T-cell (primary cell): ENCODE data around the gene NSUN5. TPM values are rescaled to one million over a fixed set of nuclear protein-coding genes. Genes with fewer than 3 reads are reported as not detected.
"Not testable (repeated sequence)": the region's sequence is repeated elsewhere in the genome, so short reads cannot be mapped to it uniquely, and the experiment has no call there.

Experiments
- ATAC-seq, 4 experiments: fragments of 200-7000 bp in 3 of 4; fragments of 150-1000 bp in 1 of 4; cut with Tn5 transposase; replicated peaks in 1 of 4; 1 replicate in 3 of 4; 2 replicates in 1 of 4; pipeline ENCODE4 v1.10.0; 2021; ENCODE audit warnings: moderate library complexity in 3 of 4, mild to moderate bottlenecking in 2 of 4, moderate number of reproducible peaks in 1 of 4
- CTCF ChIA-PET, 2 donors: fragments of 300-600 bp; sonication (Branson Sonifier 250); formaldehyde crosslinking; loops; one replicate each; lab custom pipeline; 2022; ENCODE audit warnings: antibody characterized with exemption in 2 of 2; lab: Charles Lee
- POLR2A ChIA-PET, 2 donors: fragments of 300-600 bp; sonication (Branson Sonifier 250); formaldehyde crosslinking; loops; one replicate each; lab custom pipeline; 2022; ENCODE audit warnings: antibody characterized with exemption in 2 of 2; lab: Charles Lee
- DNase-seq, 35 experiments: peaks; one replicate each; pipeline versions ENCODE4 v3.0.0 to v3.0.0-alpha.2; 2013 to 2023
- H3K27ac ChIP-seq: one replicate; pipeline ENCODE4 v1.5.1; 2013; ENCODE audit warnings: low read length
- H3K27me3 ChIP-seq, 2 experiments: replicated peaks in 1 of 2; 1 replicate in 1 of 2; 2 replicates in 1 of 2; pipeline versions ENCODE4 v1.6.1 to v1.7.0; 2013; ENCODE audit warnings: low read length in 1 of 2, mixed read lengths in 1 of 2; ENCODE audit not compliant: control insufficient read depth in 2 of 2, insufficient read depth in 2 of 2; ENCODE audit errors: extremely low read depth in 1 of 2
- H3K36me3 ChIP-seq, 2 donors: 1 replicate in 1 of 2; 2 replicates in 1 of 2; pipeline versions ENCODE4 v1.6.1 to v1.7.0; 2013; ENCODE audit warnings: low read length in 1 of 2; ENCODE audit not compliant: control insufficient read depth in 2 of 2, insufficient read depth in 1 of 2; ENCODE audit errors: extremely low read depth in 1 of 2
- H3K4me1 ChIP-seq, 2 experiments: 1 replicate in 1 of 2; 2 replicates in 1 of 2; pipeline versions ENCODE4 v1.6.1 to v1.7.0; 2013; ENCODE audit warnings: low read length in 2 of 2, mixed read lengths in 1 of 2; ENCODE audit not compliant: insufficient read depth in 2 of 2, control insufficient read depth in 1 of 2; ENCODE audit errors: extremely low read depth in 1 of 2
- H3K4me3 ChIP-seq, 2 donors: 1 replicate in 1 of 2; 2 replicates in 1 of 2; pipeline versions ENCODE4 v1.5.1 to v1.7.0; 2013; ENCODE audit warnings: mild to moderate bottlenecking in 2 of 2, low read length in 1 of 2, moderate library complexity in 1 of 2; ENCODE audit not compliant: control insufficient read depth in 1 of 2; ENCODE audit errors: extremely low read depth in 1 of 2
- H3K9me3 ChIP-seq: 2 replicates; pipeline ENCODE4 v1.7.0; 2013
- H3K27ac Mint-ChIP-seq, 2 donors: one replicate each; pipeline ENCODE4 v1.8.0; 2020 to 2021; ENCODE audit warnings: mild to moderate bottlenecking in 2 of 2, mixed read lengths in 2 of 2
- H3K27me3 Mint-ChIP-seq, 2 donors: one replicate each; pipeline ENCODE4 v1.8.0; 2021 to 2022; ENCODE audit warnings: mixed read lengths in 2 of 2
- H3K36me3 Mint-ChIP-seq: one replicate; pipeline ENCODE4 v1.8.0; 2021; ENCODE audit warnings: mixed read lengths
- H3K4me1 Mint-ChIP-seq, 3 donors: one replicate each; pipeline ENCODE4 v1.8.0; 2020 to 2022; ENCODE audit warnings: mixed read lengths in 3 of 3, mild to moderate bottlenecking in 1 of 3
- H3K4me3 Mint-ChIP-seq, 3 donors: one replicate each; pipeline ENCODE4 v1.8.0; 2020 to 2022; ENCODE audit warnings: mild to moderate bottlenecking in 3 of 3, mixed read lengths in 3 of 3, moderate library complexity in 3 of 3
- H3K9me3 Mint-ChIP-seq, 3 donors: one replicate each; pipeline ENCODE4 v1.8.0; 2020 to 2022; ENCODE audit warnings: mixed read lengths in 3 of 3
- WGBS: methylation state at CpG from one replicate; pipeline ENCODE4 v1.1.5; 2013; ENCODE audit warnings: missing lambda C conversion rate; ENCODE audit not compliant: insufficient coverage; 5-methylcytosine and 5-hydroxymethylcytosine counted together
- total RNA-seq, 35 experiments: library from RNA in 6 of 35; stranded (reverse) in 6 of 35; fragments of 120-200 nt in 1 of 35; gene quantifications; one replicate each; pipeline versions ENCODE4 v1.2.1 to v1.2.4 and lab custom pipeline; 2013 to 2026

Gene NSUN5
- total RNA-seq, 5 donors from 2014 or later (not counting 1 experiment from before 2014, with no cell fraction given), result 33.1 to 68.3 (median 63.8) TPM

- H3K4me3 Mint-ChIP-seq, result no peak overlapping the region
- Histone ChIP-seq H3K27me3 (peaks cover 0 to 5% of the 10 kb centered on the region in 2 experiments), H3K36me3 (no peaks in the 10 kb centered on the region), H3K27ac (no peak overlapping the region), H3K4me1 (no peaks in the 10 kb centered on the region), H3K9me3 (no peaks in the 10 kb centered on the region), H3K4me3 (no peak overlapping the region)
- no peaks in the 10 kb centered on the region for H3K36me3 Mint-ChIP-seq
- ChIA-PET POLR2A (no interaction called here), CTCF (no interaction called here)
- H3K9me3 Mint-ChIP-seq, result no peaks in the 10 kb centered on the region
- peaks cover 0 to 3% of the 10 kb centered on the region in 2 donors for H3K27me3 Mint-ChIP-seq
- no peaks in the 10 kb centered on the region for H3K4me1 Mint-ChIP-seq
- no peak overlapping the region for H3K27ac Mint-ChIP-seq
- ATAC-seq (no peak), DNase-seq (no peak)
- WGBS, result 77% methylated on average over 9 of the region's 11 CpGs
Observed at GRCh38 chr7:73329861-73330581, 21.4 kb upstream of the NSUN5 start.

GRCh38 chr7:73328696-73329095 is 20.1 kb upstream of the NSUN5 start:
- Histone ChIP-seq H3K4me3 (no peak overlapping the region), H3K27ac (no peak overlapping the region), H3K27me3 (peaks cover 0 to 5% of the 10 kb centered on the region in 2 experiments), H3K4me1 (peaks cover 0 to 10% of the 10 kb centered on the region in 2 experiments), H3K9me3 (no peaks in the 10 kb centered on the region), H3K36me3 (no peaks in the 10 kb centered on the region)
- Mint-ChIP-seq H3K9me3 (no peaks in the 10 kb centered on the region), H3K27me3 (peaks cover 0 to 3% of the 10 kb centered on the region in 2 donors), H3K36me3 (no peaks in the 10 kb centered on the region), H3K4me1 (peaks cover 7 to 8% (median 7%) of the 10 kb centered on the region in 3 donors), H3K27ac (no peak overlapping the region), H3K4me3 (no peak overlapping the region)
- ChIA-PET POLR2A (no interaction called here), CTCF (interaction anchor here in 1 of 2 donors (0.5 kb wide), 1 partner anchor 1182 kb away, joined by 3 read pairs; no protein-coding TSS in a partner anchor)
- ATAC-seq, result no peak
- 86% methylated on average over 1 of the region's 10 CpGs for WGBS
- no peak for DNase-seq

DNA sequence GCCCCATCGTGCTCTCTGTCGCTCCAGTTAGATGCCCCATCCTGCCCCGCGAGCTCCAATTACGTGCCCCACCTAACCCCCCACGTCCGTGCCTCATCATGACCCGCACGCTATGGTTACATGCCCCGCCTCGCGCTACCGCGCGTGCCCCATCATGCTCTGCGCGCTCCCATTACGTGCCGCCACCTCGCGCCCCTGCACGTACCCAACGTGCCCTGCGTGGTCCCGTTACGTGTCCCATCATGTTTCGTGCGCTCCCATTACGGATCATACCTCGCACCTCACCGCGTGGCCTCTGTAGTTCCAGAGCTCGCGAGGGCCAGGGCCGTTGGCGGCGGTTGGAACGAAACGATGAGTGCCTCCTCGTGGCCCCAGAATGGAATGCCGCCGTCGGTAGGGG is 19.3 kb upstream of the NSUN5 start, which contains the start of the genes FKBP6 and TRIM50:
TSS of gene FKBP6 (plus strand) at position 240 of the 400 bp plus-strand sequence. CDS start 268 bp downstream, outside the sequence.
TSS of gene TRIM50 (minus strand) at position 161 of the 400 bp plus-strand sequence. CDS start 3,295 bp downstream, outside the sequence.
- H3K27me3 Mint-ChIP-seq, H3K27me3 ChIP-seq, H3K9me3 Mint-ChIP-seq, H3K27ac ChIP-seq, H3K9me3 ChIP-seq, H3K36me3 Mint-ChIP-seq, H3K4me3 Mint-ChIP-seq, ATAC-seq, H3K4me3 ChIP-seq, CTCF ChIA-PET, DNase-seq, H3K27ac Mint-ChIP-seq, H3K36me3 ChIP-seq, POLR2A ChIA-PET: not testable (repeated sequence)
- peaks cover 11 to 14% (median 11%) of the 10 kb centered on the region in 3 donors for H3K4me1 Mint-ChIP-seq
- H3K4me1 ChIP-seq, result peaks cover 0 to 13% of the 10 kb centered on the region in 2 experiments
- WGBS, result 97% methylated on average over 24 of the region's 43 CpGs

DNA sequence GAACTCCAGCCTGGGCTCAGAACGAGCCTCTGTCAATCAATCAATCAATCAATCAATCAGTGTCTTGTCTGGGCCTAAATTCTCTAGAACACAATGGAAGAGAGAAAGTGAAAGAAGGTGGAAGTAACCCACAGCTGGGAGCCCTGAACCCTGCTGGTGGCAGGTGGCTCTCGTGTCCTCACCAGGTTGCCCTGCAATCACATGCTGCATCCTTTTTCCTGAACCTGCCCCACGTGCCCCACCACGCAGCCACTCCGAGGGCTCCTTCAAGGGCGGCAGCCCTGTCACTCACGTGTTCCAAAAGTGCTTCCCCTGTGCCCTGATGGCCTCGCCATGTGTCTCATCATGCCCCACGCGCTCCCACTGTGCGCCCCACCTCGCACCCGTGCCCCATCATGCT is 18.8 kb upstream of the NSUN5 start:
- POLR2A ChIA-PET, DNase-seq, H3K9me3 Mint-ChIP-seq, H3K27ac Mint-ChIP-seq, CTCF ChIA-PET, H3K9me3 ChIP-seq, H3K36me3 Mint-ChIP-seq, H3K4me3 ChIP-seq, H3K27me3 ChIP-seq, H3K27me3 Mint-ChIP-seq, H3K36me3 ChIP-seq, H3K4me3 Mint-ChIP-seq, H3K27ac ChIP-seq: not testable (repeated sequence)
- no CpG with 5 or more reads among the region's 13 CpGs for WGBS
- peak in 1 of 4 experiments; percentile 52 for ATAC-seq
- peaks cover 11 to 14% (median 11%) of the 10 kb centered on the region in 3 donors for H3K4me1 Mint-ChIP-seq
- H3K4me1 ChIP-seq, result peaks cover 0 to 13% of the 10 kb centered on the region in 2 experiments

GRCh38 chr7:73325424-73325823 is 16.8 kb upstream of the NSUN5 start:
- H3K27ac ChIP-seq, ATAC-seq, H3K36me3 ChIP-seq, POLR2A ChIA-PET, H3K9me3 Mint-ChIP-seq, H3K9me3 ChIP-seq, DNase-seq, CTCF ChIA-PET, H3K4me3 ChIP-seq, H3K36me3 Mint-ChIP-seq, H3K27me3 Mint-ChIP-seq, H3K27me3 ChIP-seq, H3K27ac Mint-ChIP-seq, H3K4me3 Mint-ChIP-seq: not testable (repeated sequence)
- peaks cover 0 to 13% of the 10 kb centered on the region in 2 experiments for H3K4me1 ChIP-seq
- 94% methylated on average over 4 of the region's 6 CpGs for WGBS
- H3K4me1 Mint-ChIP-seq, result peaks cover 11 to 14% (median 11%) of the 10 kb centered on the region in 3 donors

- CTCF ChIA-PET, result interaction anchor here in 1 of 2 donors (1.4 kb wide), 1 partner anchor 127 kb away, joined by 11 read pairs; no protein-coding TSS in a partner anchor
- Mint-ChIP-seq H3K27ac (peak overlapping the region; percentile 68 to 73), H3K4me3 (peak overlapping the region; percentile 58 to 77 (median 65)), H3K4me1 (peaks cover 11 to 14% (median 11%) of the 10 kb centered on the region in 3 donors)
- ATAC-seq (peak; percentile 82 to 91 (median 88)), DNase-seq (peak in 33 of 35 experiments; percentile 7 to 69 (median 37))
- 38% methylated on average over 21 of the region's 31 CpGs for WGBS
- peak overlapping the region; percentile 25 to 33 for H3K4me3 ChIP-seq
- H3K27ac ChIP-seq, H3K36me3 Mint-ChIP-seq, H3K27me3 Mint-ChIP-seq, H3K36me3 ChIP-seq, H3K9me3 Mint-ChIP-seq, H3K9me3 ChIP-seq, POLR2A ChIA-PET, H3K27me3 ChIP-seq: not testable (repeated sequence)
- peaks cover 0 to 13% of the 10 kb centered on the region in 2 experiments for H3K4me1 ChIP-seq
Observed at GRCh38 chr7:73324081-73324845, 15.6 kb upstream of the NSUN5 start.
